Liver (tissue), 3 donors: Measurements from ENCODE around the gene POLG.

Experiments
- ATF3 ChIP-seq: IDR thresholded peaks from 2 replicates; pipeline ENCODE4 v1.6.1; 2016; ENCODE audit warnings: antibody characterized with exemption
- CTCF ChIP-seq: fragments of 150-350 bp; IDR thresholded peaks from 2 replicates; pipeline ENCODE4 v1.5.1; 2017; ENCODE audit warnings: improper control_type of control experiment, low read depth, low read length; ENCODE audit not compliant: missing input control
- FOXA1 ChIP-seq: IDR thresholded peaks from 2 replicates; pipeline ENCODE4 v1.6.1; 2016; ENCODE audit warnings: antibody characterized with exemption
- JUND ChIP-seq, 2 donors: IDR thresholded peaks; 2 replicates each; pipeline ENCODE4 v1.6.1; 2016; ENCODE audit warnings: antibody characterized with exemption in 2 of 2
- MAX ChIP-seq: IDR thresholded peaks from 2 replicates; pipeline ENCODE4 v1.6.1; 2016; ENCODE audit warnings: antibody characterized with exemption
- NR2F2 ChIP-seq: IDR thresholded peaks from 2 replicates; pipeline ENCODE4 v1.6.1; 2016; ENCODE audit warnings: antibody characterized with exemption
- RAD21 ChIP-seq, 2 donors: IDR thresholded peaks; 2 replicates each; pipeline ENCODE4 v1.6.1; 2016; ENCODE audit warnings: antibody characterized with exemption in 2 of 2, mild to moderate bottlenecking in 2 of 2
- REST ChIP-seq: IDR thresholded peaks from 2 replicates; pipeline ENCODE4 v1.6.1; 2016; ENCODE audit warnings: antibody characterized with exemption, mild to moderate bottlenecking
- RXRA ChIP-seq, 2 donors: IDR thresholded peaks; 2 replicates each; pipeline ENCODE4 v1.6.1; 2017 to 2018; ENCODE audit warnings: antibody characterized with exemption in 2 of 2, mild to moderate bottlenecking in 1 of 2
- SP1 ChIP-seq: IDR thresholded peaks from 2 replicates; pipeline ENCODE4 v1.6.1; 2018; ENCODE audit warnings: antibody characterized with exemption, mild to moderate bottlenecking
- YY1 ChIP-seq: IDR thresholded peaks from 2 replicates; pipeline ENCODE4 v1.6.1; 2016; ENCODE audit warnings: antibody characterized with exemption, mild to moderate bottlenecking
- donor health status: healthy.
- donor health status: healthy.

- TF ChIP-seq CTCF (no peak), RAD21 (IDR thresholded peaks at IDR 0.05) (no peak), ATF3 (no peak), RXRA (IDR thresholded peaks at IDR 0.05) (no peak), YY1 (no peak), FOXA1 (no peak), SP1 (no peak), NR2F2 (no peak), JUND (IDR thresholded peaks at IDR 0.05) (no peak), REST (no peak), MAX (no peak)
Measured at GRCh38 chr15:89374086-89374981, 39.7 kb upstream of the POLG start.
